Measurements from ENCODE around the gene SHC3.

SHC3 gene

GRCh38 chr9:89008744-89009545, 169.7 kb downstream of the SHC3 start:
- H3K4me3 ChIP-seq (ENCODE audit: low read depth, low read length), result no peak overlapping the region
- TF ChIP-seq, protein P1, sequence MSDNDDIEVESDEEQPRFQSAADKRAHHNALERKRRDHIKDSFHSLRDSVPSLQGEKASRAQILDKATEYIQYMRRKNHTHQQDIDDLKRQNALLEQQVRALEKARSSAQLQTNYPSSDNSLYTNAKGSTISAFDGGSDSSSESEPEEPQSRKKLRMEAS (IDR thresholded peaks at IDR 0.05; ENCODE audit: low read depth, low read length), result no peak
- TF ChIP-seq MYC (IDR thresholded peaks at IDR 0.05; ENCODE audit: low read depth, low read length) (no peak; the same call in 1 of the 2 replicates), CTCF (IDR thresholded peaks at IDR 0.05; ENCODE audit: low read depth, low read length) (peak; percentile 31), POLR2A (IDR thresholded peaks at IDR 0.05; ENCODE audit: extremely low read depth, insufficient read length) (no peak)
- peak; percentile 79 for DNase-seq (ENCODE audit: low read depth)

GRCh38 chr9:89008055-89008743, 170.4 kb downstream of the SHC3 start:
- no peak overlapping the region for H3K4me3 ChIP-seq (ENCODE audit: low read depth, low read length)
- DNase-seq (ENCODE audit: low read depth), result no peak
- TF ChIP-seq MYC (IDR thresholded peaks at IDR 0.05; ENCODE audit: low read depth, low read length) (no peak), CTCF (IDR thresholded peaks at IDR 0.05; ENCODE audit: low read depth, low read length) (no peak), POLR2A (IDR thresholded peaks at IDR 0.05; ENCODE audit: extremely low read depth, insufficient read length) (no peak)
- TF ChIP-seq, protein P1 (IDR thresholded peaks at IDR 0.05; ENCODE audit: low read depth, low read length), result no peak

DNA sequence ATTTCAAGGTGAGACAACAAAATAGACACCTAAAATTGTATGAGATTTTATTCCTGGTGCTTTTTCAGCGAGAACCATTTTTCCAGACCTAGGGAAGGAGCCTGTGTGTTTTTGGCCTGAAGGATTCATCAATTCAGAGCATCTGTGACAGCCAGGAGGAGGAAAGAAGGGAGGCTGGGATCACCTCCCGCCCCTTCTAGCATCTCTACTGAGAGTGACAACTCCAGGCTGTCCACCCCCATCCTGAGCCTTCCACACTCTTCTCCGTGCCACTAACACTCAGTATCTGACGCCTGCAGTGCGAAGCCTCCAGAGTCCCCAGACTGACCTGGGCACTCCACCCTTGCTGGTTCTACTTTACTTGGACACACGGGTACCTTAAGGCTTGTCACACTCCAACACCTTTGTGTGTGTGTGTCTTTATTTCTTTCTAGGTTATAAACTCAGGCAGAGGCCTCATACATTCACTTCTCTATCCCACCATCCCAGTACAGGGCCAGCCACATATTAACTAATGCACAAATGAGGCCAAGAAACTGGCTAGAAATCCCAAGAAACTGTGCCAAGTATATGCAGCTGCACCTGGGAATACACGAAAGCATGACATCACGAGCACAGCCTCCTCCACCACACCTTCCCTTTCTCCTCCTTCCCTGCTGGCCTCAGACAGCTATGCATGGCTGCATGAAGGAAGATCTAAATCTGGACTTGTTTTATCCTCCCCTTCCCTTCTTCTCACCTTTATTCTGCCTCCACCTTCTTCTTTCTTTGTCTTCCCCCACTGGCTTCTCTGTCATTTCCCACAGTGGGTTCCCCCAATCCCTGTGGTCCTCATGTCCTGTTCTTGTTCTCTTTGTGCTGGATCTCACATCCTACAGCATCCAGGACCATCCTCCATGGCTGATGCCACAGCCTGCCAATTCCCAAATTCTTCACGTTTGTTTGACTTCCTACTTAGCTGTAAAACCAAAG, 171.3 kb downstream of the SHC3 start:
- no peak for DNase-seq (ENCODE audit: low read depth)
- no peak for TF ChIP-seq MYC (IDR thresholded peaks at IDR 0.05; ENCODE audit: low read depth, low read length)
- TF ChIP-seq, protein P1 (IDR thresholded peaks at IDR 0.05; ENCODE audit: low read depth, low read length), result no peak
- TF ChIP-seq POLR2A (IDR thresholded peaks at IDR 0.05; ENCODE audit: extremely low read depth, insufficient read length), result no peak
- TF ChIP-seq CTCF (IDR thresholded peaks at IDR 0.05; ENCODE audit: low read depth, low read length), result no peak
- no peak overlapping the region for H3K4me3 ChIP-seq (ENCODE audit: low read depth, low read length)

DNA sequence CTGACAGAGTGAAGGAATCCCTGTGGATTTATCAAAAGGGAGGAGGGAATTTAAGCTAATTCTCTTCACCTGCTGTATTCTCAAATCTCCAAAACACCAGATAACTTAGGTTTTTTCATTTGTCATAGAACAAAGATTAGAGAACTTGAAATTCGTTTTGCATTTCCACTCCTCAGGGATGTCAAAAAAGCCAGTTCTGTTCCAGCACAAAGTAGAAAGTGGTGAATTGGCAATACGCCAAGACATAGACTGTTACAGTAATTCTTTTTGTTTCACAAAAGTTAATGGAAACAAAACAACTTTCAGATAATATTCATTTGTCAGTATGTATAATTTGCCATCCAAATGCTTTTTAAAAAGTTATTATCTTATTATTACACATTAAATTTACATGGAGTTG, 172.4 kb downstream of the SHC3 start:
- DNase-seq (ENCODE audit: low read depth), result no peak
- TF ChIP-seq CTCF (IDR thresholded peaks at IDR 0.05; ENCODE audit: low read depth, low read length) (no peak), POLR2A (IDR thresholded peaks at IDR 0.05; ENCODE audit: extremely low read depth, insufficient read length) (no peak), MYC (IDR thresholded peaks at IDR 0.05; ENCODE audit: low read depth, low read length) (no peak)
- TF ChIP-seq, protein P1 (IDR thresholded peaks at IDR 0.05; ENCODE audit: low read depth, low read length), result no peak
- no peak overlapping the region for H3K4me3 ChIP-seq (ENCODE audit: low read depth, low read length)

- no peak overlapping the region for H3K4me3 ChIP-seq (ENCODE audit: low read depth, low read length)
- DNase-seq (ENCODE audit: low read depth), result no peak
- TF ChIP-seq, protein P1 (IDR thresholded peaks at IDR 0.05; ENCODE audit: low read depth, low read length), result no peak
- no peak for TF ChIP-seq CTCF (IDR thresholded peaks at IDR 0.05; ENCODE audit: low read depth, low read length)
- TF ChIP-seq MYC (IDR thresholded peaks at IDR 0.05; ENCODE audit: low read depth, low read length), result no peak
- no peak for TF ChIP-seq POLR2A (IDR thresholded peaks at IDR 0.05; ENCODE audit: extremely low read depth, insufficient read length)
Observed at GRCh38 chr9:89005323-89005722, 173.3 kb downstream of the SHC3 start.

All from NB4 (cell line).